CD4-positive, alpha-beta memory T cell (primary cell): ENCODE data around the gene TESK2. TPM values are rescaled to one million over a fixed set of nuclear protein-coding genes. Genes with fewer than 3 reads are reported as not detected.
A peak's percentile ranks its signal among the peaks of the same experiment; 100 is the strongest.

ENCODE experiments used
- CTCF ChIA-PET: fragments of 350-600 bp; sonication (Branson Sonifier 250); formaldehyde crosslinking; loops from one replicate; lab custom pipeline; 2021; ENCODE audit warnings: inconsistent platforms; ENCODE audit not compliant: partially characterized antibody; lab: Charles Lee
- POLR2A ChIA-PET: fragments of 350-600 bp; sonication (Branson Sonifier 250); formaldehyde crosslinking; loops from one replicate; lab custom pipeline; 2021; ENCODE audit not compliant: partially characterized antibody; lab: Charles Lee
- DNase-seq, 5 donors: peaks; one replicate each; pipeline versions ENCODE4 v3.0.0 to v3.0.0-alpha.2; 2020 to 2022; ENCODE audit warnings: mixed read lengths in 1 of 5
- H3K27ac ChIP-seq: one replicate; pipeline ENCODE4 v1.7.0; 2013; ENCODE audit warnings: low read depth, low read length
- H3K27me3 ChIP-seq: 2 replicates; pipeline ENCODE4 v1.7.0; 2013; ENCODE audit warnings: mild to moderate bottlenecking, low read length, moderate library complexity; ENCODE audit not compliant: insufficient read depth
- H3K36me3 ChIP-seq: 2 replicates; pipeline ENCODE4 v1.7.0; 2013; ENCODE audit warnings: mild to moderate bottlenecking, low read length, moderate library complexity; ENCODE audit not compliant: insufficient read depth
- H3K4me1 ChIP-seq: 2 replicates; pipeline ENCODE4 v1.7.0; 2013; ENCODE audit warnings: mild to moderate bottlenecking, low read length, moderate library complexity; ENCODE audit not compliant: insufficient read depth
- H3K4me3 ChIP-seq, 2 donors: one replicate each; pipeline ENCODE4 v1.7.0; 2013; ENCODE audit warnings: low read length in 2 of 2, mild to moderate bottlenecking in 1 of 2
- H3K9me3 ChIP-seq, 2 donors: one replicate each; pipeline ENCODE4 v1.7.0; 2013; ENCODE audit warnings: low read length in 2 of 2, control low read depth in 1 of 2; ENCODE audit not compliant: control insufficient read depth in 1 of 2
- H3K27ac Mint-ChIP-seq, 7 donors: one replicate each; pipeline ENCODE4 v1.8.0; 2020 to 2021; ENCODE audit warnings: mixed read lengths in 7 of 7, mild to moderate bottlenecking in 6 of 7, inconsistent platforms in 3 of 7, moderate library complexity in 3 of 7
- H3K27me3 Mint-ChIP-seq, 2 donors: one replicate each; pipeline ENCODE4 v1.8.0; 2020 to 2021; ENCODE audit warnings: mixed read lengths in 2 of 2
- H3K36me3 Mint-ChIP-seq, 2 donors: one replicate each; pipeline ENCODE4 v1.8.0; 2020 to 2021; ENCODE audit warnings: mixed read lengths in 2 of 2, inconsistent platforms in 1 of 2, mild to moderate bottlenecking in 1 of 2
- H3K4me1 Mint-ChIP-seq, 4 donors: one replicate each; pipeline ENCODE4 v1.8.0; 2020 to 2021; ENCODE audit warnings: mixed read lengths in 4 of 4, mild to moderate bottlenecking in 1 of 4
- H3K4me3 Mint-ChIP-seq, 8 donors: one replicate each; pipeline ENCODE4 v1.8.0; 2020 to 2021; ENCODE audit warnings: mixed read lengths in 8 of 8, mild to moderate bottlenecking in 7 of 8, moderate library complexity in 6 of 8, inconsistent platforms in 3 of 8
- H3K9me3 Mint-ChIP-seq, 8 donors: one replicate each; pipeline ENCODE4 v1.8.0; 2020 to 2021; ENCODE audit warnings: mixed read lengths in 8 of 8, mild to moderate bottlenecking in 5 of 8, inconsistent platforms in 3 of 8, moderate library complexity in 1 of 8
- intact Hi-C: fragments of 100-400 bp; cut with micrococcal nuclease; formaldehyde crosslinking; loops from one replicate; pipeline ENCODE4 v1.15.1; 2023
- polyA plus RNA-seq, 2 donors: library from polyadenylated mRNA; unstranded; fragments of 300-500 nt; fragmentation: Illumina TruSeq; gene quantifications; one replicate each; pipeline ENCODE4 v1.2.3, GENCODE V29; 2021
- total RNA-seq, 2 experiments: library from RNA; stranded (reverse); gene quantifications; one replicate each; pipeline ENCODE4 v1.2.3, GENCODE V29; 2021

TESK2 gene
- total and polyA plus RNA-seq, 4 experiments from 2014 or later = 4.5 to 7.7 (median 6.2) TPM

GRCh38 chr1:45346473-45346872, 144.5 kb downstream of the TESK2 start:
- Mint-ChIP-seq H3K4me3 (no peak overlapping the region), H3K27me3 (no peaks in the 10 kb centered on the region), H3K4me1 (peaks cover 6 to 25% (median 13%) of the 10 kb centered on the region in 4 donors), H3K36me3 (peaks cover 26 to 51% of the 10 kb centered on the region in 2 donors), H3K9me3 (no peaks in the 10 kb centered on the region), H3K27ac (peak overlapping the region in 5 of 7 donors; percentile 36 to 83 (median 65))
- ChIA-PET POLR2A (interaction anchor here (1.3 kb wide), 1 partner anchor 175 kb away, joined by 4 read pairs; the partner anchor contains the start of gene PRDX1), CTCF (interaction anchor here (0.6 to 1.3 kb wide), 4 partner anchors 47 to 861 kb away, joined by 3 to 4 read pairs (median 3); no protein-coding TSS in a partner anchor)
- no peak overlapping the region for H3K4me3 ChIP-seq
- intact Hi-C loops = no loop called here
- H3K27ac ChIP-seq = no peak overlapping the region
- H3K4me1 ChIP-seq = peaks cover 17% of the 10 kb centered on the region
- no peaks in the 10 kb centered on the region for H3K9me3 ChIP-seq
- DNase-seq = no peak
- no peaks in the 10 kb centered on the region for H3K27me3 ChIP-seq
- peaks cover 37% of the 10 kb centered on the region for H3K36me3 ChIP-seq

DNA sequence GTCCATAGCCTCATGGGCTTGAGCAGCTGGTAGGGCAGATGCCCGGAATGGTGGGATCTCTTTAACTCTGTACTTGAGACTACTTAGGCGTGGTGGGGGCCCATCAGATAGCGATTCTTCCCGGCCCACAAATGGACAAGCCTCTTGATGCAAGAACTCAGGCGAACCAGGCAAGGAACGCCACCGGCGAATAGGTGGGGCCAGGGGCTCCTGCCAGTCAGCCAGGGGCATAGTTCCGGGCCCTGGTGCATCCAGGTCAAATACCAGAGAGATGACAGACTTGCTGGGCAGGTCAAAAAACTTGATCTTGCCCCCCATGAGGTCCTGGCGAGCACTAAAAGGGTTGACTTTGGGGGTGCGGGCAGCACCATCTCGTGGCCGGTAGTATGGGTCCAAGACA, 145.9 kb downstream of the TESK2 start:
- Mint-ChIP-seq H3K36me3 (peaks cover 26 to 56% of the 10 kb centered on the region in 2 donors), H3K27me3 (no peaks in the 10 kb centered on the region), H3K27ac (peak overlapping the region in 4 of 7 donors; percentile 18 to 53 (median 43)), H3K9me3 (no peaks in the 10 kb centered on the region), H3K4me1 (peaks cover 17 to 39% (median 23%) of the 10 kb centered on the region in 4 donors), H3K4me3 (no peak overlapping the region)
- intact Hi-C loops = no loop called here
- POLR2A ChIA-PET = no interaction called here
- no peak for DNase-seq
- Histone ChIP-seq H3K27me3 (no peaks in the 10 kb centered on the region), H3K4me3 (no peak overlapping the region), H3K9me3 (no peaks in the 10 kb centered on the region), H3K36me3 (peaks cover 37% of the 10 kb centered on the region), H3K4me1 (peaks cover 29% of the 10 kb centered on the region), H3K27ac (no peak overlapping the region)
- CTCF ChIA-PET = interaction anchor here (1.1 to 1.5 kb wide), 2 partner anchors 147 to 148 kb away, joined by 3 to 4 read pairs; no protein-coding TSS in a partner anchor

DNA sequence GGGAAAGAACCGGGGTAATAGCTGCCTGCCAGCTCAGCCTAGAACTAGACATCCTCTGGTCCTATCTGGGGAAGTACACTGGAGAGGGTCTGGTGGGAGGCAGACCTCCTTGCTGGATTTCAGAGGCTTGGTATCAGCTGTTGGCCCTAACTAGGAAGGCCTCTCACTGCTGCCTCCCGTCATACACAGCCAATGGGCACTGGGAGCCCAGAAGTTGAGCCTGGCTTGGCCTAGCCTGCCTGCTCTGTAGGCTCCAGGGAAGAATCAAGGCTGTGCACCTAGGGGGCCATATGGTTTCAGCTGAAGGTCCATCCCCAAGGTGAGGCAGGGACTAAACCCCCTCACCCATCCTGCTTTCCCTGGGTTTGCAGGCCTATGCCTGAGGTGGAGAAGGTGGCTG, 146.5 kb downstream of the TESK2 start:
- no peaks in the 10 kb centered on the region for H3K9me3 ChIP-seq
- H3K4me3 Mint-ChIP-seq = no peak overlapping the region
- H3K36me3 Mint-ChIP-seq = peaks cover 26 to 61% of the 10 kb centered on the region in 2 donors
- H3K27me3 Mint-ChIP-seq = no peaks in the 10 kb centered on the region
- ChIA-PET POLR2A (no interaction called here), CTCF (interaction anchor here (1.5 kb wide), 1 partner anchor 147 kb away, joined by 4 read pairs; no protein-coding TSS in a partner anchor)
- H3K4me1 Mint-ChIP-seq = peaks cover 17 to 43% (median 25%) of the 10 kb centered on the region in 4 donors
- H3K27ac Mint-ChIP-seq = peak overlapping the region in 1 of 7 donors; percentile 71
- intact Hi-C loops = no loop called here
- DNase-seq = no peak
- H3K36me3 ChIP-seq = peaks cover 37% of the 10 kb centered on the region
- H3K27me3 ChIP-seq = no peaks in the 10 kb centered on the region
- H3K4me3 ChIP-seq = no peak overlapping the region
- H3K27ac ChIP-seq = no peak overlapping the region
- H3K9me3 Mint-ChIP-seq = no peaks in the 10 kb centered on the region
- peaks cover 29% of the 10 kb centered on the region for H3K4me1 ChIP-seq

- no peaks in the 10 kb centered on the region for H3K9me3 ChIP-seq
- ChIA-PET POLR2A (interaction anchor here (0.7 to 3.9 kb wide), 37 partner anchors 7 to 826 kb away, joined by 3 to 130 read pairs (median 8); partner anchors contain the start of genes AKR1A1, ARMH1, BTBD19 and CCDC163), CTCF (interaction anchor here (0.8 to 4.9 kb wide), 15 partner anchors 8 to 610 kb away, joined by 3 to 66 read pairs (median 7); partner anchors contain the start of genes CCDC163, HECTD3, MMACHC and RNU5D-1)
- peaks cover 37% of the 10 kb centered on the region for H3K36me3 ChIP-seq
- peaks cover 46% of the 10 kb centered on the region for H3K4me1 ChIP-seq
- Mint-ChIP-seq H3K9me3 (peaks cover 0 to 1% (median 0%) of the 10 kb centered on the region in 8 donors), H3K4me1 (peaks cover 27 to 69% (median 46%) of the 10 kb centered on the region in 4 donors), H3K36me3 (peaks cover 26 to 53% of the 10 kb centered on the region in 2 donors), H3K4me3 (peak overlapping the region; percentile 98 to 100 (median 100)), H3K27ac (peak overlapping the region; percentile 96 to 100 (median 99)), H3K27me3 (no peaks in the 10 kb centered on the region)
- intact Hi-C loops = loop anchor here (1.0 to 2.0 kb wide), 8 partner anchors 38 to 710 kb away; partner anchors contain the start of genes CCDC163, KIF2C, MMACHC and TESK2
- peak in 2 of 5 donors; percentile 17 to 55 for DNase-seq
- peak overlapping the region; percentile 93 for H3K27ac ChIP-seq
- no peaks in the 10 kb centered on the region for H3K27me3 ChIP-seq
- H3K4me3 ChIP-seq = peak overlapping the region; percentile 84 to 91
Observed at GRCh38 chr1:45340816-45341466, 150.0 kb downstream of the TESK2 start.

GRCh38 chr1:45339789-45340558, 151.0 kb downstream of the TESK2 start, which contains the start of the genes MUTYH and TOE1:
TSS of gene MUTYH (minus strand) at chr1:45340440. CDS start at chr1:45334505, 5,935 bp downstream.
TSS of gene TOE1 (plus strand) at chr1:45340170. CDS start at chr1:45340253, 83 bp downstream.
- Histone ChIP-seq H3K9me3 (no peaks in the 10 kb centered on the region), H3K4me3 (peak within 1 kb of the TSS; percentile 84 to 91), H3K36me3 (peaks cover 32% of the 10 kb centered on the region), H3K27me3 (no peaks in the 10 kb centered on the region), H3K27ac (peak within 1 kb of the TSS; percentile 93), H3K4me1 (peaks cover 46% of the 10 kb centered on the region)
- Mint-ChIP-seq H3K27ac (peak within 1 kb of the TSS; percentile 96 to 100 (median 99)), H3K4me3 (peak within 1 kb of the TSS; percentile 98 to 100 (median 100)), H3K9me3 (peaks cover 0 to 1% (median 0%) of the 10 kb centered on the region in 8 donors), H3K36me3 (peaks cover 26 to 47% of the 10 kb centered on the region in 2 donors), H3K27me3 (no peaks in the 10 kb centered on the region), H3K4me1 (peaks cover 31 to 75% (median 51%) of the 10 kb centered on the region in 4 donors)
- ChIA-PET CTCF (interaction anchor here (0.6 to 4.9 kb wide), 23 partner anchors 9 to 609 kb away, joined by 3 to 66 read pairs (median 6); partner anchors contain the start of genes CCDC163, EIF2B3, HECTD3 and MMACHC), POLR2A (interaction anchor here (0.6 to 3.9 kb wide), 43 partner anchors 8 to 827 kb away, joined by 3 to 130 read pairs (median 7); partner anchors contain the start of genes AKR1A1, ARMH1, BTBD19 and CCDC163)
- peak; percentile 89 to 92 (median 90) for DNase-seq
- intact Hi-C loops = loop anchor here (1.0 to 2.0 kb wide), 9 partner anchors 14 to 709 kb away; partner anchors contain the start of genes CCDC163, HPDL, KIF2C and MMACHC

DNA sequence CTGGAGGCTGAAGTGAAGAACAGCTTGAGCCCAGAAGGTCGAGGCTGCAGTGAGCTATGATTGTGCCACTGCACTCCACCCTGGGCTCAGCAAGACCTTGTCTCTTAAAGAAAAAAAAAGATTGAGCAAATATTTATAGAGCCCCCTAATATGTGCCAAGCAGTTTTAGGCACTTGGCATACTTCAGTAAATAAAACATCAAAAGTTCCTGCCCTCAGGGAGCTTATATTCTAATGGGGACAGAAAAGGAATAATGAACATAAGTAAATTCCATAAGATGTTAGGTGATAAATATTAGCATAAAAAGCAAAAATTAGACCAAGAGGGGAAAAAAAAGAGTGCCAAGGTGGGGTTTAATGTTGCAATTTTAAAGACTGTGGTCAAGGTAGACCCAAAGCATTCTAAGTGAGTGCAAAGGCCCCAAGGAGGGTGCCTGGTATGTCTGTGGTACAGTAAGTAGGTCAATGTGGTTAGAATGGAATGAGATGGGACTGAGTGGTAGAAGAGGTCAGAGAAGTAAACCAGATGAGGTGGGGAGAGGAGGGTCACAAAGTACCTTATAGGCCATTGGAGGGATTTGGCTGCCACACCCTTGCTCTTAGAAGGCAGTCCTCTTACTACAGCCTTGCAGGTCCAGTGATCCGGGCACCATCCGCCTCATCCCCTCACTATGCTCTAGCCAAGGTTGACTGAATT, 153.2 kb downstream of the TESK2 start:
- Mint-ChIP-seq H3K36me3 (peaks cover 17 to 43% of the 10 kb centered on the region in 2 donors), H3K27me3 (no peaks in the 10 kb centered on the region), H3K9me3 (peaks cover 0 to 2% (median 0%) of the 10 kb centered on the region in 8 donors), H3K4me1 (peaks cover 38 to 78% (median 58%) of the 10 kb centered on the region in 4 donors), H3K4me3 (peak overlapping the region in 7 of 8 donors; percentile 12 to 99 (median 57)), H3K27ac (peak overlapping the region in 4 of 7 donors; percentile 38 to 99 (median 72))
- no peak for DNase-seq
- CTCF ChIA-PET = interaction anchor here (2.9 to 4.9 kb wide), 2 partner anchors 34 to 155 kb away, joined by 8 to 66 read pairs; partner anchors contain the start of gene TESK2
- no peak overlapping the region for H3K27ac ChIP-seq
- peaks cover 16% of the 10 kb centered on the region for H3K36me3 ChIP-seq
- no peak overlapping the region for H3K4me3 ChIP-seq
- peaks cover 42% of the 10 kb centered on the region for H3K4me1 ChIP-seq
- no peaks in the 10 kb centered on the region for H3K27me3 ChIP-seq
- POLR2A ChIA-PET = interaction anchor here (0.8 to 3.9 kb wide), 6 partner anchors 10 to 327 kb away, joined by 3 to 130 read pairs (median 16); partner anchors contain the start of genes HECTD3, HPDL and NASP
- intact Hi-C loops = no loop called here
- H3K9me3 ChIP-seq = no peaks in the 10 kb centered on the region
